Nephron progenitor cell (in vitro differentiated cells): ENCODE measurements around the gene PIP5K1B.

Source experiments
- DNase-seq: peaks from one replicate; pipeline ENCODE4 v3.0.0; 2021
- H3K27ac Mint-ChIP-seq: 2 replicates; pipeline ENCODE4 v1.8.0; 2021; ENCODE audit warnings: mild to moderate bottlenecking, moderate library complexity, mixed read lengths
- H3K27me3 Mint-ChIP-seq: 2 replicates; pipeline ENCODE4 v1.8.0; 2021; ENCODE audit warnings: mild to moderate bottlenecking, low read depth, mixed read lengths; ENCODE audit not compliant: poor library complexity
- H3K36me3 Mint-ChIP-seq: 2 replicates; pipeline ENCODE4 v1.8.0; 2021; ENCODE audit warnings: low read depth, mixed read lengths
- H3K4me1 Mint-ChIP-seq: 2 replicates; pipeline ENCODE4 v1.8.0; 2021; ENCODE audit warnings: mixed read lengths
- H3K4me3 Mint-ChIP-seq: 2 replicates; pipeline ENCODE4 v1.8.0; 2021; ENCODE audit warnings: mild to moderate bottlenecking, moderate library complexity, mixed read lengths
- H3K9me3 Mint-ChIP-seq: 2 replicates; pipeline ENCODE4 v1.8.0; 2021; ENCODE audit warnings: mild to moderate bottlenecking, moderate library complexity, mixed read lengths
- TF ChIP-seq, protein P1 (sequence below): fragments of 200-600 bp; sonication (generic); IDR thresholded peaks from 2 replicates; pipeline ENCODE4 v1.5.0; 2021; ENCODE audit warnings: antibody characterized with exemption

Gene PIP5K1B

GRCh38 chr9:68708513-68708912 is 3.5 kb downstream of the PIP5K1B start:
- H3K27ac Mint-ChIP-seq, result no peak overlapping the region
- DNase-seq, result no peak
- peaks cover 32% of the 10 kb centered on the region for H3K4me1 Mint-ChIP-seq
- peaks cover 48% of the 10 kb centered on the region for H3K27me3 Mint-ChIP-seq
- H3K36me3 Mint-ChIP-seq, result no peaks in the 10 kb centered on the region
- H3K9me3 Mint-ChIP-seq, result no peaks in the 10 kb centered on the region
- TF ChIP-seq, protein P1, sequence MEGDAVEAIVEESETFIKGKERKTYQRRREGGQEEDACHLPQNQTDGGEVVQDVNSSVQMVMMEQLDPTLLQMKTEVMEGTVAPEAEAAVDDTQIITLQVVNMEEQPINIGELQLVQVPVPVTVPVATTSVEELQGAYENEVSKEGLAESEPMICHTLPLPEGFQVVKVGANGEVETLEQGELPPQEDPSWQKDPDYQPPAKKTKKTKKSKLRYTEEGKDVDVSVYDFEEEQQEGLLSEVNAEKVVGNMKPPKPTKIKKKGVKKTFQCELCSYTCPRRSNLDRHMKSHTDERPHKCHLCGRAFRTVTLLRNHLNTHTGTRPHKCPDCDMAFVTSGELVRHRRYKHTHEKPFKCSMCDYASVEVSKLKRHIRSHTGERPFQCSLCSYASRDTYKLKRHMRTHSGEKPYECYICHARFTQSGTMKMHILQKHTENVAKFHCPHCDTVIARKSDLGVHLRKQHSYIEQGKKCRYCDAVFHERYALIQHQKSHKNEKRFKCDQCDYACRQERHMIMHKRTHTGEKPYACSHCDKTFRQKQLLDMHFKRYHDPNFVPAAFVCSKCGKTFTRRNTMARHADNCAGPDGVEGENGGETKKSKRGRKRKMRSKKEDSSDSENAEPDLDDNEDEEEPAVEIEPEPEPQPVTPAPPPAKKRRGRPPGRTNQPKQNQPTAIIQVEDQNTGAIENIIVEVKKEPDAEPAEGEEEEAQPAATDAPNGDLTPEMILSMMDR, result no peak
- no peak overlapping the region for H3K4me3 Mint-ChIP-seq

DNA sequence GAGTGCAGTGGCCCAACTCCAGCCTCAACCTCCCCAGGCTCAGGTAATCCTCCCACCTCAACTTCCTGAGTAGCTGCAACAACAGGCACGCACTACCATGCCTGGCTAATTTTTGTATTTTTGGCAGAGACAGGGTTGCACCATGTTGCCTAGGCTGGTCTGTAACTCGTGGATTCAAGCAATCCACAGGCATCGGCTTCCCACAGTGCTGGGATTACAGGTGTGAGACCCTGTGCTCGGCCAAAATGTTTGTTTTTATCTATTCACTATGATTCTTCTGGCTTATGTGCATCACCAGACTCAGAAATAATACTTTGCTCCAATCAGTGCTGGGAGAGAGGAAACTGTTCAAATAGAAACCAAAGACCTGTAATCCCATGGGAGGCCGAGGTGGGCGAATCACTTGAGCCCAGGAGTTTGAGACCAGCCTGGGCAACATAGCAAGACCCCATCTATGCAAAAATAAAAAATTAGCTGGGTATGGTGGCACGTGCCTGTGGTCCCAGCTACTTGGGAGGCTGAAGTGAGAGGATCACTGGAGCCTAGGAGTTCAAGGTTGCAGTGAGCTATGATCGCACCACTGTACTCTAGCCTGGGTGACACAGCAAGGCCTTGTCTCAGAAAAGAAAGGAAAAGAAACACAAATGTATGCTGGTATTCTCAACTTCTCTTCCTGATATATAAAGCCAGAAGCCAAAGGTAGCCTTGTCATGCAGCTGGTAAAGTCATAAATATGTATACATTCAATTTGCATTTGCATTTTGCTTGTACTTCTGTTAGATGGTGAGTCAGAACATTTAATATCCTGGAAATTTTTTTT is 4.5 kb downstream of the PIP5K1B start:
- peaks cover 38% of the 10 kb centered on the region for H3K27me3 Mint-ChIP-seq
- H3K4me1 Mint-ChIP-seq, result peaks cover 23% of the 10 kb centered on the region
- H3K27ac Mint-ChIP-seq, result no peak overlapping the region
- H3K4me3 Mint-ChIP-seq, result no peak overlapping the region
- DNase-seq, result no peak
- no peaks in the 10 kb centered on the region for H3K9me3 Mint-ChIP-seq
- H3K36me3 Mint-ChIP-seq, result no peaks in the 10 kb centered on the region
- TF ChIP-seq, protein P1, result no peak

DNA sequence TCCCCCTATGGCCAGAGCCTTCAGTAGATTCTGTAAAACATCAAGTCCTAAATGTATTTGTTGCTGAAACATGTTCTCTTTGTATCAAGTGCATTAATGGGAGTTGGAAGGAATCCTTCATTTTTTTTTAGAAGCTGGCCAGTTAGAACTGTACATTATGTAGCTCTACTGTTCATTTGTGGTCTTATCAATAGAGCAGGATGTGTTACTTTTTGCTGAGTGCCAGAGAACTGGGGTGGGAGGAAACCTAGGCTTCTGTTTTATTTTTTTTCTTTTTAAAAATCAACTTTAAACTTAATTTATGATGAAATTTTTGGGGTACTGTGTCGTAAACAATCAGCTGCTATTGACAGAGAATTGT is 5.1 kb downstream of the PIP5K1B start:
- no peaks in the 10 kb centered on the region for H3K36me3 Mint-ChIP-seq
- H3K27ac Mint-ChIP-seq, result no peak overlapping the region
- peaks cover 40% of the 10 kb centered on the region for H3K27me3 Mint-ChIP-seq
- H3K9me3 Mint-ChIP-seq, result no peaks in the 10 kb centered on the region
- TF ChIP-seq, protein P1, result no peak
- no peak overlapping the region for H3K4me3 Mint-ChIP-seq
- DNase-seq, result no peak
- peaks cover 21% of the 10 kb centered on the region for H3K4me1 Mint-ChIP-seq

DNA sequence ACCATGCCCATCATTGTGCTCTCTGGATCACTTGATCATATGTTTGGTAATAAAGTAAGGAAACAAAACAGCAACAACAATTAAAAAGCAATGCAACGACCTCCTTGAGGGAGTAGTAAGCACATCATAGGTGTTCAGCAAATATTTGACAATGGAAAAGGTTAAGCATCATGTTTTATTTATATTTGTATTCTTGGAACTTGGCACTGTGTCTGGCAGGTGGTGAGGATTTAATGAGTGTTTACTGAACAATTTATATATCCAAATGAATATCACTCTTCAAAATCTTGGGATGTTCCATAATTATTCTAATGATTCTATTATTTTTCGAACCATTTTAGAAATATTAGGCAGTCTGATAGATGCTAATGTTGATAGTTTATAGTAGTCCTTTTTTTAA is 6.2 kb downstream of the PIP5K1B start:
- peaks cover 39% of the 10 kb centered on the region for H3K27me3 Mint-ChIP-seq
- H3K36me3 Mint-ChIP-seq, result no peaks in the 10 kb centered on the region
- H3K4me3 Mint-ChIP-seq, result no peak overlapping the region
- DNase-seq, result no peak
- peaks cover 17% of the 10 kb centered on the region for H3K4me1 Mint-ChIP-seq
- H3K9me3 Mint-ChIP-seq, result no peaks in the 10 kb centered on the region
- TF ChIP-seq, protein P1, result no peak
- H3K27ac Mint-ChIP-seq, result no peak overlapping the region

- Mint-ChIP-seq H3K36me3 (no peaks in the 10 kb centered on the region), H3K27me3 (peaks cover 32% of the 10 kb centered on the region), H3K4me3 (no peak overlapping the region), H3K9me3 (no peaks in the 10 kb centered on the region), H3K27ac (no peak overlapping the region), H3K4me1 (peaks cover 11% of the 10 kb centered on the region)
- TF ChIP-seq, protein P1, result no peak
- no peak for DNase-seq
Observed at GRCh38 chr9:68711932-68712331, 6.9 kb downstream of the PIP5K1B start.
